OCI-LY7 (cell line): ENCODE measurements around the gene ADRA2B. TPM values are rescaled to one million over a fixed set of nuclear protein-coding genes. Genes with fewer than 3 reads are reported as not detected.

ENCODE experiments used
- BruUV-seq: library from RNA; stranded (reverse); fragments of 400-500 nt; replicated peaks from 2 replicates; lab custom pipeline; 2021; lab: Mats Ljungman, UMichigan
- CTCF ChIA-PET: fragments of 300-600 bp; sonication (Branson Sonifier 250); formaldehyde crosslinking; loops from one replicate; lab custom pipeline; 2022; ENCODE audit warnings: antibody characterized with exemption; ENCODE audit not compliant: unreplicated experiment; lab: Charles Lee
- POLR2A ChIA-PET: fragments of 300-600 bp; sonication (Branson Sonifier 250); formaldehyde crosslinking; loops from one replicate; lab custom pipeline; 2022; ENCODE audit warnings: antibody characterized with exemption; lab: Charles Lee
- DNase-seq: peaks from one replicate; pipeline ENCODE4 v3.0.0-alpha.2; 2015; ENCODE audit warnings: low spot score
- H2AFZ ChIP-seq: fragments of 200-600 bp; sonication (generic), shearing (Covaris generic); 2 replicates; pipeline ENCODE4 v1.6.1; 2014; ENCODE audit warnings: mild to moderate bottlenecking, antibody characterized with exemption, low read length, moderate library complexity
- H3K27ac ChIP-seq: fragments of 200-600 bp; sonication (generic); 2 replicates; pipeline ENCODE4 v1.5.1; 2014; ENCODE audit warnings: mixed run types, low read depth, mild to moderate bottlenecking, moderate library complexity, low read length, inconsistent platforms; ENCODE audit not compliant: poor library complexity, severe bottlenecking
- H3K36me3 ChIP-seq: fragments of 200-600 bp; sonication (generic); 2 replicates; pipeline ENCODE4 v1.6.1; 2014; ENCODE audit warnings: mild to moderate bottlenecking, antibody characterized with exemption, low read length, moderate library complexity, mixed read lengths; ENCODE audit not compliant: insufficient read depth
- H3K4me1 ChIP-seq: fragments of 200-600 bp; sonication (generic); 2 replicates; pipeline ENCODE4 v1.5.1; 2014; ENCODE audit warnings: mild to moderate bottlenecking, low read length; ENCODE audit not compliant: insufficient read depth, poor library complexity, severe bottlenecking
- H3K4me2 ChIP-seq: fragments of 200-600 bp; sonication (generic); 2 replicates; pipeline ENCODE4 v1.6.1; 2014; ENCODE audit warnings: mild to moderate bottlenecking, low read length
- H3K4me3 ChIP-seq: fragments of 200-600 bp; sonication (generic); 2 replicates; pipeline ENCODE4 v1.5.1; 2014; ENCODE audit warnings: mild to moderate bottlenecking, low read depth, low read length; ENCODE audit not compliant: poor library complexity, severe bottlenecking
- H3K79me2 ChIP-seq: fragments of 200-600 bp; sonication (generic); 2 replicates; pipeline ENCODE4 v1.6.1; 2016; ENCODE audit warnings: low read depth, mild to moderate bottlenecking, low read length, moderate library complexity, mixed read lengths; ENCODE audit not compliant: insufficient read depth
- H3K9me2 ChIP-seq: fragments of 200-600 bp; sonication (generic); 2 replicates; pipeline ENCODE4 v1.6.1; 2016; ENCODE audit warnings: mild to moderate bottlenecking, low read length, mixed read lengths; ENCODE audit not compliant: insufficient read depth
- H3K9me3 ChIP-seq: fragments of 200-600 bp; sonication (generic); 2 replicates; pipeline ENCODE4 v1.6.1; 2014; ENCODE audit warnings: mild to moderate bottlenecking, mixed run types, low read length, mixed read lengths
- H4K20me1 ChIP-seq: fragments of 200-600 bp; sonication (generic); 2 replicates; pipeline ENCODE4 v1.6.1; 2014; ENCODE audit warnings: mild to moderate bottlenecking, antibody characterized with exemption, low read length, moderate library complexity, mixed read lengths; ENCODE audit not compliant: insufficient read depth
- EZH2phosphoT487 ChIP-seq: fragments of 200-600 bp; sonication (generic); IDR thresholded peaks from 2 replicates; pipeline ENCODE4 v1.6.1; 2018; ENCODE audit warnings: low read depth, borderline replicate concordance, mild to moderate bottlenecking, mixed run types, antibody characterized with exemption, low read length, moderate library complexity, mixed read lengths
- intact Hi-C: fragments of 100-400 bp; cut with micrococcal nuclease; formaldehyde crosslinking; loops from one replicate; pipeline ENCODE4 v1.10.0; 2022; ENCODE audit not compliant: unreplicated experiment
- total RNA-seq, 2 experiments: library from RNA; depleted of rRNA in 1 of 2; stranded (reverse); fragments of >200 nt in 1 of 2; shearing (Covaris generic) in 1 of 2; gene quantifications; 2 replicates each; pipeline ENCODE4 v1.2.3, GENCODE V29; 2014 to 2022
- TF ChIP-seq, protein P1 (sequence below): fragments of 200-600 bp; sonication (generic); conservative IDR thresholded peaks from 2 replicates; pipeline ENCODE4 v1.5.1; 2014; ENCODE audit warnings: mild to moderate bottlenecking, antibody characterized with exemption, low read length, moderate library complexity, mixed read lengths

ADRA2B gene
- total RNA-seq, 2 experiments from 2014 or later: 0.06 to 0.11 TPM

DNA sequence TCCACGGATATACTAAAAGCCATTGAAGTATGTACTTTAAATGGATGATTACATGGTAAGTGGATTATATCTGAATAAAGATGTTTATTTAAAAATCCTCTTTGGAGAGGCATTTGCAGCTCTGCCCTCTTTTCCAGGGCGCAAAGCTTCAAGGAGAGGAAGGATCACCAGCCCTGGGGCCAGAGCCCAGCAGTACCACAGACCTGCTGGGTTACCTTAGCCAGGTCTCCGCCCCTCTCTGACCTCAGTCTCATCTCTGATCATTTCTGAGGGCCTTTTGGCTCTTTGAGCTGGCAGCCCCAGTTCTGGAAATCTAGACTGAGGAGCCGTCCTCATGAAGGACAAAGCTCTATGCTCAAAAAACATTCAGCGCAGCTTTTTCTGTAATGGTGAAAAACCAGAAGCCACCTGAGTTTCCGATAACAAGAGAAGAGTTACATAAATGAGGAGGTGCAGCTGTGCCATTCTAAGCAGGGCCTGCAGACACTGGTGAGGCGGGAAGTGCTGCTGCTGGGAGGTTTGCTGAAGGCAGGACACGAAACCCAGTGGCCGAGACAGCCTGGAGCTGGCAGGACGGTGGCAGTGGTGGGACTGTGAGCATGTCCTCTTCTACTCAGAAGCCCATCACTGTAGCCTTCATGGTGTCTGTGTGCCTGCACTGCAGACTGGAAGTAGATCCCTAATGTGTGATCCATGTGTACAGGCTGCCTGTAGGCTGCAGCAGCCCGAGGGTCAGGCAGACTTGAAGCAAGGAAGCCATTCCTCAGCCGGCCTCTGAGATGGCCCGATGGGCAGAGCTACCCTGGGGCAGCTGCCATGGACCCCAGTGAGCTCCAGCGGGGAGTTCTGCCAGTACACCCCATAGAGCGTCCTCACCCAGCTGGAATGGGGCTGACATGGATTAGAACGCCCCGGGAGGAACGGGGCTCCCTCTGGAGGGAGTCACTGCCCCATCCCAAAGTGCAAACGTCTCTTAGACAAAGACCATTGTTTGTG lies 27.7 kb downstream of the ADRA2B start:
- no peak for TF ChIP-seq EZH2phosphoT487
- TF ChIP-seq, protein P1, sequence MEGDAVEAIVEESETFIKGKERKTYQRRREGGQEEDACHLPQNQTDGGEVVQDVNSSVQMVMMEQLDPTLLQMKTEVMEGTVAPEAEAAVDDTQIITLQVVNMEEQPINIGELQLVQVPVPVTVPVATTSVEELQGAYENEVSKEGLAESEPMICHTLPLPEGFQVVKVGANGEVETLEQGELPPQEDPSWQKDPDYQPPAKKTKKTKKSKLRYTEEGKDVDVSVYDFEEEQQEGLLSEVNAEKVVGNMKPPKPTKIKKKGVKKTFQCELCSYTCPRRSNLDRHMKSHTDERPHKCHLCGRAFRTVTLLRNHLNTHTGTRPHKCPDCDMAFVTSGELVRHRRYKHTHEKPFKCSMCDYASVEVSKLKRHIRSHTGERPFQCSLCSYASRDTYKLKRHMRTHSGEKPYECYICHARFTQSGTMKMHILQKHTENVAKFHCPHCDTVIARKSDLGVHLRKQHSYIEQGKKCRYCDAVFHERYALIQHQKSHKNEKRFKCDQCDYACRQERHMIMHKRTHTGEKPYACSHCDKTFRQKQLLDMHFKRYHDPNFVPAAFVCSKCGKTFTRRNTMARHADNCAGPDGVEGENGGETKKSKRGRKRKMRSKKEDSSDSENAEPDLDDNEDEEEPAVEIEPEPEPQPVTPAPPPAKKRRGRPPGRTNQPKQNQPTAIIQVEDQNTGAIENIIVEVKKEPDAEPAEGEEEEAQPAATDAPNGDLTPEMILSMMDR: no peak
- no peaks in the 10 kb centered on the region for H3K79me2 ChIP-seq
- intact Hi-C loops: no loop called here
- no TSS peak for BruUV-seq
- H3K9me3 ChIP-seq: no peaks in the 10 kb centered on the region
- no peaks in the 10 kb centered on the region for H3K9me2 ChIP-seq
- DNase-seq: no peak
- H3K27ac ChIP-seq: no peak overlapping the region
- POLR2A ChIA-PET: no interaction called here
- H3K4me2 ChIP-seq: no peak overlapping the region
- H3K4me1 ChIP-seq: no peaks in the 10 kb centered on the region
- no peak overlapping the region for H2AFZ ChIP-seq
- H4K20me1 ChIP-seq: no peaks in the 10 kb centered on the region
- H3K36me3 ChIP-seq: no peaks in the 10 kb centered on the region
- CTCF ChIA-PET: no interaction called here
- no peak overlapping the region for H3K4me3 ChIP-seq

DNA sequence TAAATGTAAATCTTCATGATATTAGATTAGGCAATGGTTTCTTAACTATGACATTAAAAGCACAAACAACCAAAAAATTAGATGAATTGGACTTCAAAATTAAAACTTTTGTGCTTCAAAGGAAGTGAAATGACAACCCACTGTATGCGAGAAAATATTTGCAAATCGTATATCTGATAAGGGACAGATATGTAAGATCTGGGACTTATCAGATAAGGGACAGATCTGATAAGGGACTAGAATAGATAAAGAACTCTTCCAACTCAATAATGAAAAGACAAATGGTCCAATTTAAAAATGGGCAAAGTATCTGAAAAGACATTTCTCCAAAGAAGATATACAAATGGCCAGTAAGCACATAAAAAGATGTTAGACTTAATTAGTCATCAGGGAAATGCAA lies 29.2 kb downstream of the ADRA2B start:
- Histone ChIP-seq H3K4me3 (no peak overlapping the region), H2AFZ (no peak overlapping the region), H3K9me2 (no peaks in the 10 kb centered on the region), H3K4me1 (no peaks in the 10 kb centered on the region), H3K4me2 (no peak overlapping the region), H3K9me3 (no peaks in the 10 kb centered on the region), H3K79me2 (no peaks in the 10 kb centered on the region), H3K36me3 (no peaks in the 10 kb centered on the region), H3K27ac (no peak overlapping the region), H4K20me1 (no peaks in the 10 kb centered on the region)
- CTCF ChIA-PET: no interaction called here
- TF ChIP-seq, protein P1: no peak
- TF ChIP-seq EZH2phosphoT487: no peak
- POLR2A ChIA-PET: interaction anchor here (1.4 kb wide), 1 partner anchor 66 kb away, joined by 4 read pairs; no protein-coding TSS in a partner anchor
- no peak for DNase-seq
- BruUV-seq: no TSS peak
- intact Hi-C loops: no loop called here
